GM20431 (cell line): ENCODE measurements around the gene JAZF1.

Experiments
- in situ Hi-C: fragments of 300-500 bp; cut with MseI, MboI; formaldehyde crosslinking; loops from one replicate; pipeline ENCODE4 v1.15.0; 2020; ENCODE audit warnings: low sequenced_read_pairs; ENCODE audit not compliant: unreplicated experiment

Gene JAZF1

DNA sequence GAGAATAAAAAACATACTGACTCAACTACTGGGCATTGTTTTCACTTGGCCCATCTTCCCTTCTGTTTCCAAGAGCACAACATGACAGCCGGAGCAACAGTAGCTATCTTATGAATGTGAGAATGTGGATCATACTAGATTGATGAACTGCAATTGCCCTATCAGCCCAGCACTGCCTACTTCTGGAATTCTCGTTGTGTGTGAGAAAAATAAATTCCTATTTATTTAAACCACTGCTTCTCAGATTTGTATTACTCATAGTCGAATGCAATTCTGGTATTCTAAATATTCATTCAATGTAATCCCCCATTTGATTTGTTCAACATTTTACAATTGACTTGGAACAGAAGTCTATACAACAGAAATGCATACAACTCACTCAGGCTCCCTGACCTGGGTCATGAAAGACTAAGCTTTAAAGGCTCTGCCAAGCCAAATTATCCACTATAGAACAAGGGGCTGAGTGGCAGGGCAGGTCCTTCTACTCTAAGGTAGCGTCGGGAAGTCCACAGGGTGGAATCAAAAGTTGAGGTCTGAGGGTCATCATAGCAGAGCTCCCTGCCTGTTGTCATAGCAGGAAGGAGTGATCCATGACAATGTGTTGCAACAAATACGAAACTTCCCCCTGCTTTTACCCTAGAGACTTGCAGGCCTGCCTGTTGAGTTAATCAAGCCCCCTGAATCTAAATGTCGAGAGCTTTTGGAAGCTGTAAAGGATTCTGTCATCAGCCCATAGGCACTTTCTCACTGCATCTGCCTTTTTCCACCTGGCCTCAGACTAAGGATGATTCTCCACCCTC lies 12.4 kb upstream of the JAZF1 start:
- in situ Hi-C loops = no loop called here

DNA sequence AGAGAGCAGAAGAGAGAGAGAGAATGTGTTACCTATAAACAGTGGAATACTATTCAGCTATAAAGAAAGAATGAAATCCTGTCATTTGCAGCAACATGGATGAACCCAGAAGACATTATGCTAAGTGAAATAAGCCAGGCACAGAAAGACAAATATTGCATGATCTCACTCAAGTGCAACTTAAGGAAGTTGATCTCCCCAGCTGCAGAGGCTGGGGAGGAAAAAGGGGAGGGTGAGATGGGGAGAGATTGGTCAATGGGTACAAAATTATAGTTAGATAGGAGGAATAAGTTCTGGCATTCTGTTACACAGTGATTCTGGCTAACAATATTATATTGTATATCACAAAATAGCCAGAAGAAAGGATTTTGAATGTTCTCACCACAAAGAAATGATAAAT lies 11.2 kb upstream of the JAZF1 start:
- in situ Hi-C loops = no loop called here

DNA sequence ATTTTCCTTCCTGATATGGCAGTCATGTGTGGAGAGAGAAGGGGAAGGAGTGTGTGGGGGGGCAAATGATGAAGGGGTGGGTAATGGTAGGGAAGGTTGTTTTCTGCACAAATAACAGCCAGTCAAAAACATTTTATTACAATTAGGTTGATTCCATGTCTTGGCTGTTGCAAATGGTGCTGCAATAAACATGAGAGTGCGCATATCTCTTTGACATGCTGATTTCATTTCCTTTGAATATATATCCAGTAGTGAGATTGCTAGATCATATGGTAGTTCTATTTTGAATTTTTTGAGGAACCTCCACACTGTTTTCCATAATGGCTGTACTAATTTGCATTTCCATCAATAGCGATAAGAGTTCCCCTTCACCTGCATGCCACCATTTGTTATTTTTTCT lies 10.6 kb upstream of the JAZF1 start:
- in situ Hi-C loops = no loop called here

DNA sequence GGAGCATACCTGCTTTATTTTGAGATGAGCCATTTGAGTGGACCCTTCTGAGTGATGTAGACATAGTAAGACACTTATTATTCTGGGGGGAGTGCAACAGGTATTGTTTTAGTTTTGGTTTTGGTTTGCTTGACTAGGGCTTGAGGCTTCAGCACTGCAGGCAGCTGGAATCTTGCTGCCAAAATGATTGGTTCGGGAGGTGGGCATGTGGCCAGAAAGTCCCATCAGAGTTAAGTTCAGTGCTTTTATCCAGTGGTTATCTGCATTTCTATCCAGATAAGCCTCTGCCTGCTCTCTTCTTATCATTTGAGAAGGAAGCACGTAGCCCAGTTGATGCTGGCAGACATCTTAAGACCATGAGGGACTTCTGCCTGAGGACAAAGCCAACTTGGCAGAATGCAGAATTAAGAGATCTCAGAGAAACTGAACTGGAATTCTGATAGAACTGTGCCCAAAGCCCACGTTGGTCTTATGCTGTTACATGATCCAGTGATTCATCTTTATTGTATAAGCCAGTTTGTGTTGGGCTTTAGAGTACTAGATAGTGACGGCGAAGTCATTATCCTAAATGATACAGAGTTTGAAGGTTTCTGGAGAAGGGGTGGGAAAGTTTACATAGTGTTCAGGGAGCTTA lies 9.6 kb upstream of the JAZF1 start:
- in situ Hi-C loops = no loop called here

DNA sequence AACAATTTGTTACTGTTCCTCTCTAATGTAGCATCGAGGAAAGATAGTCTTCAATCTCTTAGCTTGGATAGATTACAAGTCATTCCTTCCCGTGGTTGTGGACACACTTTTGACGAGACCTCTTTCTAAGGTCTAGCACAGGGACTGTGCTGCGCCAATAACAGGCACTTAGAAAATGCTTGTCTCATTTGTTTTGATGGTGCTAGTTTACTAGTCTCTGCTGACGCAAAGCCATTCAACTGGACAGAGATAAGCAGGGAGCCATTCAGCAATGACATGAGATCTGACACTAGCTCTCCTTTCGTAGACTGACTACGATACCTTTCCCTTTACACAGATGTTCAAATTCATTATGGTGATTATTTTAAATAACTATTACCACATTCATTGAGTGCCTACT lies 6.4 kb upstream of the JAZF1 start:
- in situ Hi-C loops = no loop called here

DNA sequence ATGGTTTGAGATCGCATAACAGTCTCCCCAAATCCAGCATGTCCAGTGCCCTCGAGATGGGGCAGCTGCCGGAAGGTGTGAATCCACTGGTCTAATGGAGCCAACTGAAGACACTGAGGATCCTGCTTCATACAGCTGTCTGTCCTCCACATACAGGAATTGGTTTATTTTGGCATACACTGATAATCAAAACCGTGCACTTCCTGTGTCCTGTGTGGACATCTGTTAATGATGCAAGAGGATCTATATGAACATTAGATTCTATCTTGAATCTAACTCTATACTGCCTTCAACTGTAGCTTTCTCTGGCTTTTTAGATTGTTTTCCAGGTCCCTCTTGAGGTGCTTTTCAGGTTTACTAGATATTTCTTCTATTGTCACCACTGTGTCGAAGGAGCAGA lies 3.0 kb upstream of the JAZF1 start:
- in situ Hi-C loops = no loop called here

DNA sequence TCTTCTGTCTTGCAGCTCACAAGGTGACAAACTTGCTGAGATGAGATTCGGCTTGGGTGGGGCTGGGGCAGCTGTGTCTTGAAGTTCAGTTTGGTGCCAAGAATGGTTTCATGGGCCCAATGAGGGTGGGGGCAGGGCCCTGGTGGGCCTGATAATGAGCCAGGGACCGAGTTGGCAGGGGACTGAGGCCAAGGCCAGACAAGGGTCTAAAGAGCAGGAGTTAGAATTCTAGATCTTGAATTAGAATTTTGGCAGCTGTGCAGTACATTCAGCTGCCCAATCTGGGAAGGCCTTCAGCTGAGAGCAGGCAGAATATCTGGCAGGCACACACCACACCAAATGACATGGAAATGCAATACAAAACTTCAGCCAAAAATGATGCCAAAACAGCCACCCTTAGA lies 1.5 kb upstream of the JAZF1 start:
- in situ Hi-C loops = no loop called here

DNA sequence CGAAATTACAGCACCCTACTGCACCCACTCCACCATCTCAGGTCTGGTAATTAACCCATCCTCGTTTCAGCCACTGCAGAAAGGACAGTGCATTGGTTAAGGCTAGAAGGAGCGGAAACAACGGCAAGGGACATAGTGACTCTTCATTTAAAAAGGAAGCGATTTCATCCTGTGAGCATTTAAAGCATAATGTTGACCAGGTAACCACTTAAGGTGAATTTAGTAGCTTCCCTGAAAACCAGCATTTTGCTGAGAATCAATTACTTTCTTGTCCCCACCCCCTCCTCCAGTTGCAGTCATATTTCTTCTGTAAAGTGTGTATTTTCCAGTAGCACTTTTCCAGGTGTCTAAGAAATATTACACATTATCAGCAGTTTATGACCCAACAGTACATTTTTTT lies 821 bp upstream of the JAZF1 start:
- in situ Hi-C loops = no loop called here

DNA sequence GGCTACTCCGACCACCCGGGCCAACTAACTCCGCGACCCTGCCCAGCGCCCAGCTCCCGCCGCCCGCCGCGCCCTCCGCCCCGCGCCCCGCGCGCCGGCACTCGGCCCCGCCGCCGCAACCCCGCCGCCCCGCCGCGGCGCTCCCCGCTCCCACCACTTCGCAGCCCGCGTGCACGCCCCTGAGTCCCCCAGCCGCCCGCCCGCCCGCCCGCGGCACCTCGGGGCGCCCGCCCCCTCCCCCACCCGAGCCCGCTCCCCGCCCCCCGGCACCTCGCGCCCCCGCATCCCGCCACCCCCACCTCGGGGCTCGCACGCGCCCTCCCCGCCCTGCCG lies 598 bp downstream of the JAZF1 start:
- in situ Hi-C loops = no loop called here

DNA sequence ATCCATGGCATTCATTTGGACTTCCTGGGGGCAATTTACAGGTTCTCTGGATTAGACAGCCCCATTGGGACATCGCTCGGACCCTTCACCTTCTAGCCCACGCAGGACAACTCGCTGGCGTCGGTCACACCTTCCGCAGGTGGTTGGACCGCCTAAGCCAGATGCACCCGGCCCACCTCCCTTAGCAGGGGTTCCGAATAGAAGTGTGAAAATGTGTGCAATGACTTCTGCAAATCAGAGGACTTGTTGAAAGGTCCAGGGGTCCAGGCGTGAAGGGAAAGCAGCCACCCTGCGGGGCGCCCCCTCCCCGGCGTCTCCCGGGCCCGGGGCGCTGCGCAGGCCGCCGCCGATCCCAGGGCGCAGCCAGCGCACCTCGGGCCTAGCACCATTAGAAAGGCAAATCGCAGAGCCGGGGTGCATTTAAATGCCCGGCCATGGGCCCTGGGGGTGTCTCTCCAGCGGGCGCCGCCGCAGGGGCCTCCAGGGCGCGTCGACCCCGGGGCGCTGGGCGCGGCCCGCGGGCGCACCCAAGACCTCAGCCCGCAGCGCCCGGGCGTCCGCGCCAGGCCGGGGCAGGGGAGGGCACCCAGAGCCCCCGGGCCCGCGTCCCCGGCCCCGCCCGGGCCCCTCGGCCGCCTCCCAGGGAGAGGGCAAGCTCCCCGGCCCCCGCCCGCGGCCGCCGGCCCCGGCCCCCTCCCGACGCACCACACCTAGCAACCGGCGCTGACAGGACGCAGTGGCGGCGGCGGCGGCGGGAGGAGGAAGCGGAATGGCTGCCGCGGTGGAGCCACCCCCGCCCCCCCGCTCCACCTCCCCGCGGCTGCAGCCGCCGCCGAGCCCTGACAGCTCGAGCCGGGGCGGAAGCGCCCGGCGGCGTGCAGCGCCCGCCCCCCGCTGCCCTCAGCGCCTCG lies 1.2 kb downstream of the JAZF1 start:
- in situ Hi-C loops = no loop called here

DNA sequence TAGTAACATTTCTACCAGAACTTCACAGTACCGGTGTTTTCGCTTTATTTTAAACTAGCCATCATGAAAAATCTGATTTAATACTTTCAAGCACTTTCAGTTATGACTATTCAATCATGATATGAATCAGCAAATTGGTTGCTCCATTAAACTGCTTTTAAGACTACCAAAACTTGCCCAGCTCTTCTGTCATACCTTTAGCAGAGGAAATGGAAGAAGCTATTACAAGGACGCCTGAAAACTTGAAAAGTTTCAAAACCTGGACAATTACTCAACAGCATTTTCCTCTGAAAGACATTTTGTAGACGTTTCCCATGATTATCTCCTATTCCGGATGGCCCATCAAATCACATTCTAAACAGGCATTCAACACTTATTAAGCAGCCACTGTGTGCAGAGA lies 2.0 kb downstream of the JAZF1 start:
- in situ Hi-C loops = no loop called here

DNA sequence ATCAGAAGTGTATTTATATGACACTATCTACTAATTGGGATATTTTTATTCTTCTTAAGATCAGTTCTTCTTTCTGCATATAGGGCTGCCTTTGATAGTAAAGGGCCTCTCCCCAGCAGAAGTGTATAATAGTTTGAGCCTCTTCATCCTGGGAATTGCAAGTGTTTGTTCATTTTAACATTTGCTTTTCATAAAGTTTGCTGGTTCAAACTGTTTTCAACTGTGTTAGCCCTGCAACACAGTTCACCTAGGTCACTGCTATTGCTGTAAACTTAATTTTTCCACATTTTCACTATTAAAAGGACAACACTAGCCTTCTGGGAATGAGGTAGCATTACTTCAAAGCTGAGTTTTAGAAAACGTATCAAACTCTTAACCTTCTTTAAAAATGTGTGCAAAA lies 2.8 kb downstream of the JAZF1 start:
- in situ Hi-C loops = no loop called here

DNA sequence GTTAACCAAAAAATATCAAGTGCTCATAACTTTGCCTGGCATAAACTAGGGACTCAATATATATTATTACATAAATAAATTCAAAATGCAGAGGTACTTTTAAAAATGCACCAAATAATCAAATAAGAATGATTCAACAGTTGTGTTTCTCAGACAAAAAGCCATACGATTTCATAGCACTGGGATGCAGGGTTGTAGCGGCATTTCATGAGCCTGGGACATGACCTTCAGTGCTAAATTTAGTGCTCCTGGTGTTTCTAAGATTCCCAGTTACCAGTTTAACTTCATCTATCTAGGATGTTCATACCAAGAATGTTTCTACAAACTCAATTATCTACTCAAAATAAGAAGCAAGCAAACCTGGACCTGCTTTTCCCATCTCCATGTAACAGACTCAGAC lies 4.0 kb downstream of the JAZF1 start:
- in situ Hi-C loops = no loop called here

DNA sequence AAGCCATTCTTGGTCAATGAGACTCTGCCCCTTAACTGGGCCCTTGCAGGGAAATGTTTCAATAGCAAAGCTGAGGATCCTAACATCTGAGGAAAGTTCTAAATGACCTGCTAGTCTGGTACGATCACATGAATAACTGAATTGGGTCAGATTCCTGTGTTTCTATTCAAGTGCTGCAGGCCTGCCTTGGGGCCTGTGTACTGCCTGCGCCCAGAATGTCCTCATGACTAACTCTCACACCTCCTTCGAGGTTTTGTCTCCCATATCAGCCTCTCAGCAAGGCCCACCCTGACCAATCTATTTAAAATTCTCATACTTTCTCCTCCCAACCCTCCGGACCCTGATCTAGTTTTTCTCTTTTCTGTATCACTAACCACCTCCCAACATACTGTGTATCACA lies 4.4 kb downstream of the JAZF1 start:
- in situ Hi-C loops = no loop called here

DNA sequence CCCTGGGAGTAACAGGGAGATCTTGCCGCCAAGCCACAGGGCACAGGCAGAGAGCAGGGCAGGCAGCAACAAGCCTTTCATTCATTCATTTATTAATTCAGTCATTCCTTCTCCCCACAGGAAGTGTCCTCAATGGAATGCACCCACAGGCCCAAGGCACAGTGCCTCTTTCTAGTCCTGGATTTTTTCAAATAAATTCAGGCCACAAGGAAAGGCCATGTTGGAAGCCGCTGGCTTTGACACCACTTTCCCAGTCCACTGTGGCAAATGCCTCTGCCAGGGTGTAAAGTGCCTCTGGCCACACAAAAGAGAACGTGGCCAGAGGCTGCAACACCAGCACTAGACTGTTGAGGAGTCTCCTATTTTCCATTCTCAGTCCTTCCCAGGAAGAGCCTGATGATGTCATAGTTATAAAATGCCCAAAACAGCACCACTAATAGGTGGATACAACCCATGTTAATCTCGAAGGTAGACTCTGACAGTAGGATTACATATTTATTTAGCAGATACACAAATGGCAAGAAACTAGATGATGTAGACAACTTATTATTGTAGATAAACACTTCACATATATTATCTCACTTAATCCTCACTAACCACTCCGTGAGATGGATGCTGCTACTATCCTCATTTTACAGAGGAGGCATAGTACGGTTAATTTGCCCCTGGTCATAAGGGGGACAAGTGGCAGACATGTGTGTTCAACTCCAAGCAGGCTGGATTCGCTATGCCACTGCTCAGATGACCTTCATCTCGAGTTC lies 5.5 kb downstream of the JAZF1 start:
- in situ Hi-C loops = no loop called here

DNA sequence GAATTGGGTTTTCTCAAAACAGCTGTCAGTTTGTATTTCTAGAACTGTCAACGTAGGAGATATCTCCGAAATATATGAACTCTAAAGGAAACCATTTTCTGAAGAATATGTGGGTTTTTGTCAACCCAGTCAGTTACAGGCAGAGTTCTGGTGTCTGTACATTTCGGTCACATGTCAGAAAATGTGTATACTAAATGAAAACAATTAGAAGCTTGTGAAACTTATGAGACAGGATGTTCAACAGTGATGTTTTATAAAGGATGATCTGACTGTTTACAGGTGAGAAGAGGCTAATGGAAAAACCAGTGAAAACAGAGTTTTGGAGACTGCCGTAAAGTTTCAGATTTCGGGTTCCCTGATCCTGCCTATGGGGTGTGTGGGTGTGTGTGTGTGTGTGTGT lies 6.2 kb downstream of the JAZF1 start:
- in situ Hi-C loops = no loop called here

DNA sequence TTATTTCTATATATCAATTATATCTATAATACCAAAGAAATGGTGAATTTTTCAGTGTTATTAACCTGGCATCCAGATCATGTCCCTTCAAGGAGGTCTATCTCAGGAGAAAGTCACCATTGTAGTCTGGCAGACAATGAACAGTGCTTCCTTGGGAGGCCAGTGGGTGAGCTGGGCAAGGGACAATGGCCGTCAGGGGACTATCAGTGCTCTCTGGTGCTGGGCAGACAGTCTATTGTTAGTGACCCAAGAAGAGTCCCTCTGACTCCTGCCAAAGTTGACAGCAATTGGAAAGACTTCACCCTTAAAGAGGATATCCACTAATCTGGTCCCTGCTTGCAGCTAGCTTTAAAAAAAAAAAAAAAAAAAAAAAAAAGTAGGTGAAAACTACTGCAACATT lies 7.1 kb downstream of the JAZF1 start:
- in situ Hi-C loops = no loop called here

DNA sequence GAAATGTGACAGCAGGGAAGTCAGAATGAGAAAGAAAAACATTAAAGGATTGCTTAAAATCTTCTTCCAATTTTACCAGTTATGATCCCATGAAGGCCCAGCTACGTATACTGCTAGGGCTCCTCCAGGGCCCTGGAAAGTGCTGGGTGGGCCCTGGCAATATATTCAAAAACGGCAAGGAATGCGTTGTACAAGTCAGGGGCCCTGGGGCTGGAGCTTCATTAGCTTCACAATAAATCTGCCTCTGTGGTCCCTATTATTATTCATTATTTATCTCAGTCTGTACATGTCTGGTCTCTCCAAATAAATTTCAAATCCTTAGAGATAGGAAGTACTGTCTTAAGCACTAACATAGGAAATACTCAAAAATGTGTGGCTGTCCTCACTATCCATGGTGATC lies 7.6 kb downstream of the JAZF1 start:
- in situ Hi-C loops = no loop called here

DNA sequence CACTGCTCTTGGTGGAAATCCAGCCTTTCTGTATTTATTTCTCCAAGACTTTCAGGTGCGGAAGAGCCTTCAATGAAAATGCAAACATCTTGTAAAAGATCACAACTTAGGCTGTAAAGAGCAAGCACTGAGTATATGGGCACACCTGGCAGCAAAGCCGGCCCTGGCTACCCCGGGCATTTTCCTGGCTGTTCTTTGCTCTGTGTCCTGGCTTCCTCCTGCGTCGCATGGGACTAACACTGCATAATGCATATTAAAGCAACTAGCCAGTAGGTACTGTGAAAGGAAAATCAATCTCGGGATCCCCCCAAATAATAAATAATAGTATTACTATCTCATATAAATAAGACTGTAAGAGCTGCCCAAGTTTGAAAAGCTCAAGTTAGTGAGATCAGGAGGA lies 9.9 kb downstream of the JAZF1 start:
- in situ Hi-C loops = no loop called here

DNA sequence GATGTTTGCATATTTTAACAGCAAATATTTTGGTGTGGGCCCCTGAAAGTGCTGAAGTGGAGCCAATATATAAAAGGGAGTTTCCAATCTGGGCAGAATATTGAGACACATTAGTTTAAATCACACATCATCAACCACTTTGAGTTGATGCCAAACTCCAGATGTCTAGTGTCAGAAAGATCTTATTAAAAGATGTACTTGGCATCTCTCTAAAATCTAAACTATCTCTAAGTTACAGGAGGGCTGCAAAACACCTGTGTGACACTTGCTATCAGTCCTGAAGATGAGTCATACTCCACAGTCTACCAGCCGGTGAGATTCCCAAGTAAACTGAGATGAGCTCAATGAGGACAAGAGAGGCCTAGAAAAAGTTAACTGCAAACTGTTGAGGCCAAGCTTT lies 11.4 kb downstream of the JAZF1 start:
- in situ Hi-C loops = no loop called here
